ENCODE data around the gene ZFAND3. TPM values are rescaled to one million over a fixed set of nuclear protein-coding genes. Genes with fewer than 3 reads are reported as not detected.
A peak's percentile ranks its signal among the peaks of the same experiment; 100 is the strongest.

The ZFAND3 gene
- total and polyA plus RNA-seq, 2 donors (not counting 1 experiment from before 2014, with no cell fraction given) = 21.5 to 40.8 TPM

DNA sequence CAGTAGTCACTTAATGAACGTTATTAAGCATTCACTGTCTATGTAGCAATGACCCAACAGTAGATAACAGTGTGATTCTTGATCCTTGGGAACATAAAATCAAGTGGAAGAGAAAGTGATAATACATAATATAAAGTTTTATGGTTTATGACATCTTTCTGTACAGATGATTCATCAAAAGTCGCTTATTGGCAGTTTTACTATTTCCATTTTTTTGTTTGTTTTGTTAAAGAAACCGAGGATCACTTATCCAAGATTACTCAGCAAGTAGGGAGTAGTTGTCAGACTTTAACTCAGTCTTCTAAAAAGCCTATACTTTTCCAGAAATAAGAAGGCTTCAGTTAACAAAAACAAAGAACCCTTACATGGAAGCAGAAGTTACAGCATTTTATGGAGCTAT lies 260.8 kb downstream of the ZFAND3 start:
- peak; percentile 43 to 65 for DNase-seq (ENCODE audit: low read depth in 2 of 2)
- peak overlapping the region; percentile 17 for H3K4me2 ChIP-seq (ENCODE audit: extremely low read depth, insufficient read depth, low read length)
- H3K79me2 ChIP-seq (ENCODE audit: control insufficient read depth, insufficient read depth, low read length) = peaks cover 2% of the 10 kb centered on the region

DNA sequence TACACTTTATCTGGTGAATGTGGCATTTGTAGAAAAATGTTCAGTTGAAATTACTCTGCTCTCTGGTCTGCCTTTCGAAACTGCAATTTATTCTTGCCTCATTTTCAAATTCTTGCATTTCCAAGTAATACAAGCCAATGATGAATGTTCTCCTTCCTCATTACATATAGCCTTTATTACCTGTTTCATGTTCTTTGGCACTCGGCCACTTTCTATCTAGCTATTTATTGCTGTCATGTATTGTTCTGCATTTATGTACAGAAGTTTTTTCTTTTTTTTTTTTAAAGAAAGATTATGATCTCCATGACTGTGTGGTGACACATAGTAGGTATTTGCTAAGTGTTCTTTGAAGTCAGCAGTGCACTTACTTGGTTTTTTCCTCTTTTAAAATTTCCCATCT lies 261.4 kb downstream of the ZFAND3 start:
- no peaks in the 10 kb centered on the region for H4K20me1 ChIP-seq (ENCODE audit: control insufficient read depth, extremely low read depth, insufficient read depth, low read length)
- H3K79me2 ChIP-seq (ENCODE audit: control insufficient read depth, insufficient read depth, low read length) = peaks cover 2% of the 10 kb centered on the region
- no peak overlapping the region for H3K27ac ChIP-seq (ENCODE audit: insufficient read depth, low read length)
- no peaks in the 10 kb centered on the region for H3K27me3 ChIP-seq (ENCODE audit: control insufficient read depth, insufficient read depth, low read length)
- no peak overlapping the region for H3K4me3 ChIP-seq (replicated peaks in 1 of 4; ENCODE audit: control extremely low read depth in 1 of 4, insufficient read depth in 1 of 4, low read depth in 3 of 4, low read length in 4 of 4)
- peak overlapping the region; percentile 17 for H3K4me2 ChIP-seq (ENCODE audit: extremely low read depth, insufficient read depth, low read length)
- TF ChIP-seq EZH2 (IDR thresholded peaks at IDR 0.05; ENCODE audit: low read length, missing control alignments) = no peak
- TF ChIP-seq, protein P1, sequence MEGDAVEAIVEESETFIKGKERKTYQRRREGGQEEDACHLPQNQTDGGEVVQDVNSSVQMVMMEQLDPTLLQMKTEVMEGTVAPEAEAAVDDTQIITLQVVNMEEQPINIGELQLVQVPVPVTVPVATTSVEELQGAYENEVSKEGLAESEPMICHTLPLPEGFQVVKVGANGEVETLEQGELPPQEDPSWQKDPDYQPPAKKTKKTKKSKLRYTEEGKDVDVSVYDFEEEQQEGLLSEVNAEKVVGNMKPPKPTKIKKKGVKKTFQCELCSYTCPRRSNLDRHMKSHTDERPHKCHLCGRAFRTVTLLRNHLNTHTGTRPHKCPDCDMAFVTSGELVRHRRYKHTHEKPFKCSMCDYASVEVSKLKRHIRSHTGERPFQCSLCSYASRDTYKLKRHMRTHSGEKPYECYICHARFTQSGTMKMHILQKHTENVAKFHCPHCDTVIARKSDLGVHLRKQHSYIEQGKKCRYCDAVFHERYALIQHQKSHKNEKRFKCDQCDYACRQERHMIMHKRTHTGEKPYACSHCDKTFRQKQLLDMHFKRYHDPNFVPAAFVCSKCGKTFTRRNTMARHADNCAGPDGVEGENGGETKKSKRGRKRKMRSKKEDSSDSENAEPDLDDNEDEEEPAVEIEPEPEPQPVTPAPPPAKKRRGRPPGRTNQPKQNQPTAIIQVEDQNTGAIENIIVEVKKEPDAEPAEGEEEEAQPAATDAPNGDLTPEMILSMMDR (conservative IDR thresholded peaks at IDR 0.05 in 1 of 2, IDR thresholded peaks at IDR 0.05 in 1 of 2; ENCODE audit: low read depth in 1 of 2, low read length in 2 of 2) = no peak
- H3K9ac ChIP-seq (ENCODE audit: insufficient read depth, low read length) = no peak overlapping the region
- peaks cover 10% of the 10 kb centered on the region for H3K4me1 ChIP-seq (ENCODE audit: control insufficient read depth, extremely low read depth, insufficient read depth, low read length)
- H2AFZ ChIP-seq (ENCODE audit: low read length) = no peak overlapping the region
- peak; percentile 15 to 30 for DNase-seq (ENCODE audit: low read depth in 2 of 2)
- H3K36me3 ChIP-seq (ENCODE audit: control insufficient read depth, insufficient read depth, low read length) = no peaks in the 10 kb centered on the region
- H3K9me3 ChIP-seq (ENCODE audit: control insufficient read depth, insufficient read depth, low read depth, low read length) = no peaks in the 10 kb centered on the region

More for the DNA sequence above, 260.8 kb downstream of the ZFAND3 start:
- no peak overlapping the region for H3K27ac ChIP-seq (ENCODE audit: insufficient read depth, low read length)
- H2AFZ ChIP-seq (ENCODE audit: low read length) = no peak overlapping the region
- H3K9me3 ChIP-seq (ENCODE audit: control insufficient read depth, insufficient read depth, low read depth, low read length) = no peaks in the 10 kb centered on the region
- no peak overlapping the region for H3K9ac ChIP-seq (ENCODE audit: insufficient read depth, low read length)
- TF ChIP-seq, protein P1 (conservative IDR thresholded peaks at IDR 0.05 in 1 of 2, IDR thresholded peaks at IDR 0.05 in 1 of 2; ENCODE audit: low read depth in 1 of 2, low read length in 2 of 2) = no peak
- no peak for TF ChIP-seq EZH2 (IDR thresholded peaks at IDR 0.05; ENCODE audit: low read length, missing control alignments)
- no peaks in the 10 kb centered on the region for H3K36me3 ChIP-seq (ENCODE audit: control insufficient read depth, insufficient read depth, low read length)
- H3K4me3 ChIP-seq (replicated peaks in 1 of 4; ENCODE audit: control extremely low read depth in 1 of 4, insufficient read depth in 1 of 4, low read depth in 3 of 4, low read length in 4 of 4) = no peak overlapping the region
- no peaks in the 10 kb centered on the region for H3K27me3 ChIP-seq (ENCODE audit: control insufficient read depth, insufficient read depth, low read length)
- H4K20me1 ChIP-seq (ENCODE audit: control insufficient read depth, extremely low read depth, insufficient read depth, low read length) = no peaks in the 10 kb centered on the region
- peaks cover 10% of the 10 kb centered on the region for H3K4me1 ChIP-seq (ENCODE audit: control insufficient read depth, extremely low read depth, insufficient read depth, low read length)

- no peaks in the 10 kb centered on the region for H3K9me3 ChIP-seq (ENCODE audit: control insufficient read depth, insufficient read depth, low read depth, low read length)
- H3K9ac ChIP-seq (ENCODE audit: insufficient read depth, low read length) = no peak overlapping the region
- H3K4me1 ChIP-seq (ENCODE audit: control insufficient read depth, extremely low read depth, insufficient read depth, low read length) = peaks cover 4% of the 10 kb centered on the region
- H3K27me3 ChIP-seq (ENCODE audit: control insufficient read depth, insufficient read depth, low read length) = no peaks in the 10 kb centered on the region
- H3K4me3 ChIP-seq (replicated peaks in 1 of 4; ENCODE audit: control extremely low read depth in 1 of 4, insufficient read depth in 1 of 4, low read depth in 3 of 4, low read length in 4 of 4) = no peak overlapping the region
- H3K4me2 ChIP-seq (ENCODE audit: extremely low read depth, insufficient read depth, low read length) = no peak overlapping the region
- no peak for DNase-seq (ENCODE audit: low read depth in 2 of 2)
- no peaks in the 10 kb centered on the region for H4K20me1 ChIP-seq (ENCODE audit: control insufficient read depth, extremely low read depth, insufficient read depth, low read length)
- no peaks in the 10 kb centered on the region for H3K36me3 ChIP-seq (ENCODE audit: control insufficient read depth, insufficient read depth, low read length)
- no peak overlapping the region for H3K27ac ChIP-seq (ENCODE audit: insufficient read depth, low read length)
- peaks cover 2% of the 10 kb centered on the region for H3K79me2 ChIP-seq (ENCODE audit: control insufficient read depth, insufficient read depth, low read length)
- TF ChIP-seq, protein P1 (conservative IDR thresholded peaks at IDR 0.05 in 1 of 2, IDR thresholded peaks at IDR 0.05 in 1 of 2; ENCODE audit: low read depth in 1 of 2, low read length in 2 of 2) = no peak
- no peak for TF ChIP-seq EZH2 (IDR thresholded peaks at IDR 0.05; ENCODE audit: low read length, missing control alignments)
- H2AFZ ChIP-seq (ENCODE audit: low read length) = no peak overlapping the region
Observed at GRCh38 chr6:38085031-38085430, 265.5 kb downstream of the ZFAND3 start.

Data from fibroblast of lung (primary cell).